PC-9 (cell line): ENCODE results near the gene NOS1AP. TPM values are rescaled to one million over a fixed set of nuclear protein-coding genes. Genes with fewer than 3 reads are reported as not detected.

Experiments used
- BruUV-seq: library from RNA; stranded (reverse); fragments of 400-500 nt; replicated peaks from 2 replicates; lab custom pipeline; 2021; lab: Mats Ljungman, UMichigan
- CTCF ChIA-PET: fragments of 300-600 bp; sonication (Branson Sonifier 250); formaldehyde crosslinking; loops from one replicate; lab custom pipeline; 2022; ENCODE audit warnings: antibody characterized with exemption; lab: Charles Lee
- POLR2A ChIA-PET: fragments of 300-600 bp; sonication (Branson Sonifier 250); formaldehyde crosslinking; loops from one replicate; lab custom pipeline; 2022; ENCODE audit warnings: antibody characterized with exemption; ENCODE audit not compliant: unreplicated experiment; lab: Charles Lee
- DNase-seq, 2 experiments: peaks; one replicate each; pipeline versions ENCODE4 v3.0.0 to v3.0.0-alpha.2; 2015 to 2022; ENCODE audit warnings: mixed read lengths in 1 of 2
- H2AFZ ChIP-seq: fragments of 200-600 bp; sonication (generic); 2 replicates; pipeline ENCODE4 v1.8.1; 2017; ENCODE audit warnings: antibody characterized with exemption
- H3F3A ChIP-seq: fragments of 200-600 bp; sonication (generic); 2 replicates; pipeline ENCODE4 v1.8.1; 2017; ENCODE audit warnings: antibody characterized with exemption, mild to moderate bottlenecking, low read depth; ENCODE audit not compliant: insufficient read depth
- H3K27ac ChIP-seq: fragments of 200-600 bp; sonication (generic); 2 replicates; pipeline ENCODE4 v1.6.1; 2016; ENCODE audit warnings: mixed run types
- H3K27me3 ChIP-seq: fragments of 200-600 bp; sonication (generic); 2 replicates; pipeline ENCODE4 v1.6.1; 2016; ENCODE audit warnings: low read depth, mixed run types; ENCODE audit not compliant: insufficient read depth
- H3K36me3 ChIP-seq: fragments of 200-600 bp; sonication (generic); 2 replicates; pipeline ENCODE4 v1.6.1; 2016; ENCODE audit warnings: low read depth, mixed run types
- H3K4me1 ChIP-seq: fragments of 200-600 bp; sonication (generic); replicated peaks from 2 replicates; pipeline ENCODE4 v1.6.1; 2016; ENCODE audit warnings: mixed run types; ENCODE audit not compliant: insufficient read depth
- H3K4me2 ChIP-seq: fragments of 200-600 bp; sonication (generic); 2 replicates; pipeline ENCODE4 v1.6.1; 2017; ENCODE audit warnings: mixed run types
- H3K4me3 ChIP-seq: fragments of 200-600 bp; sonication (generic); 2 replicates; pipeline ENCODE4 v1.6.1; 2016; ENCODE audit warnings: mixed run types
- H3K79me2 ChIP-seq: fragments of 200-600 bp; sonication (generic); 2 replicates; pipeline ENCODE4 v1.6.1; 2017; ENCODE audit warnings: low read depth, mixed run types
- H3K9me2 ChIP-seq: fragments of 200-600 bp; sonication (generic); 2 replicates; pipeline ENCODE4 v1.8.1; 2017; ENCODE audit warnings: mild to moderate bottlenecking; ENCODE audit not compliant: insufficient read depth
- H3K9me3 ChIP-seq: fragments of 200-600 bp; sonication (generic); 2 replicates; pipeline ENCODE4 v1.8.1; 2016; ENCODE audit warnings: low read depth; ENCODE audit not compliant: insufficient read depth
- H4K20me1 ChIP-seq: fragments of 200-600 bp; sonication (generic); 2 replicates; pipeline ENCODE4 v1.8.1; 2017; ENCODE audit not compliant: insufficient read depth
- EZH2 ChIP-seq: fragments of 200-600 bp; sonication (generic); IDR thresholded peaks from 2 replicates; pipeline ENCODE4 v1.8.0; 2017; ENCODE audit warnings: antibody characterized with exemption, low read depth
- intact Hi-C: fragments of 100-400 bp; cut with micrococcal nuclease; formaldehyde crosslinking; loops from one replicate; pipeline ENCODE4 v1.10.0; 2022; ENCODE audit not compliant: unreplicated experiment
- total RNA-seq: library from RNA; stranded (reverse); gene quantifications from 2 replicates; pipeline ENCODE4 v1.2.3, GENCODE V29; 2021
- TF ChIP-seq, protein P1 (sequence below): fragments of 200-600 bp; sonication (generic); conservative IDR thresholded peaks from 2 replicates; pipeline ENCODE4 v1.6.1; 2017; ENCODE audit warnings: mixed run types, antibody characterized with exemption, mild to moderate bottlenecking, moderate library complexity

NOS1AP gene
- total RNA-seq, 1 experiment from 2014 or later = 9.9 TPM

DNA sequence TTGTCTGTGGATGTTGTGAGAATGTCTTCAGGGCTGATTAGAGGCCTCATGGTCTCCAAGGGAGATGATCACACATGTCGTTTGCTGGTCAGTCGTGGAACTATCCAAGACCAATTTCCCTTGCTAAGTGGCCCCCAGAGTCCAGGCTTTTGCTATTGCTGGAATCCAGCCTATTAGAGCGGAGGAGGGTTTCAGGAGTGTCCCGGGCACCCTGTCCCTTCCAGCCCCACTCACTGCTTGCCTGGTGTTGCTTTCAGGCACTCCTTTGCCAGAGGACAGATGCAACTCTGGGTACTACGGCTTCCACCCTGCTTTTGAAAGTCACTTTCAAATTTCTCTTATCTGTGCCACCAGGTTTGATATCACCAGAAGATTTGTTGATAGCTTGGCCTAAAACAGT, 149.1 kb downstream of the NOS1AP start:
- POLR2A ChIA-PET = interaction anchor here (0.7 kb wide), 1 partner anchor 425 kb away, joined by 3 read pairs; no protein-coding TSS in a partner anchor
- no peak overlapping the region for H2AFZ ChIP-seq
- H3K27me3 ChIP-seq = no peaks in the 10 kb centered on the region
- H3K36me3 ChIP-seq = no peaks in the 10 kb centered on the region
- peaks cover 19% of the 10 kb centered on the region for H3K4me1 ChIP-seq
- H3K4me2 ChIP-seq = no peak overlapping the region
- intact Hi-C loops = loop anchor here (5.0 kb wide), 1 partner anchor 161 kb away; no protein-coding TSS in a partner anchor
- H3F3A ChIP-seq = peaks cover 18% of the 10 kb centered on the region; the same call in 1 of the 2 replicates
- no TSS peak for BruUV-seq
- CTCF ChIA-PET = no interaction called here
- no peaks in the 10 kb centered on the region for H3K9me3 ChIP-seq
- H3K9me2 ChIP-seq = no peaks in the 10 kb centered on the region
- H3K79me2 ChIP-seq = peaks cover 91% of the 10 kb centered on the region
- H4K20me1 ChIP-seq = peaks cover 32% of the 10 kb centered on the region
- H3K27ac ChIP-seq = no peak overlapping the region
- TF ChIP-seq, protein P1, sequence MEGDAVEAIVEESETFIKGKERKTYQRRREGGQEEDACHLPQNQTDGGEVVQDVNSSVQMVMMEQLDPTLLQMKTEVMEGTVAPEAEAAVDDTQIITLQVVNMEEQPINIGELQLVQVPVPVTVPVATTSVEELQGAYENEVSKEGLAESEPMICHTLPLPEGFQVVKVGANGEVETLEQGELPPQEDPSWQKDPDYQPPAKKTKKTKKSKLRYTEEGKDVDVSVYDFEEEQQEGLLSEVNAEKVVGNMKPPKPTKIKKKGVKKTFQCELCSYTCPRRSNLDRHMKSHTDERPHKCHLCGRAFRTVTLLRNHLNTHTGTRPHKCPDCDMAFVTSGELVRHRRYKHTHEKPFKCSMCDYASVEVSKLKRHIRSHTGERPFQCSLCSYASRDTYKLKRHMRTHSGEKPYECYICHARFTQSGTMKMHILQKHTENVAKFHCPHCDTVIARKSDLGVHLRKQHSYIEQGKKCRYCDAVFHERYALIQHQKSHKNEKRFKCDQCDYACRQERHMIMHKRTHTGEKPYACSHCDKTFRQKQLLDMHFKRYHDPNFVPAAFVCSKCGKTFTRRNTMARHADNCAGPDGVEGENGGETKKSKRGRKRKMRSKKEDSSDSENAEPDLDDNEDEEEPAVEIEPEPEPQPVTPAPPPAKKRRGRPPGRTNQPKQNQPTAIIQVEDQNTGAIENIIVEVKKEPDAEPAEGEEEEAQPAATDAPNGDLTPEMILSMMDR = no peak
- no peak for TF ChIP-seq EZH2
- no peak overlapping the region for H3K4me3 ChIP-seq
- no peak for DNase-seq

DNA sequence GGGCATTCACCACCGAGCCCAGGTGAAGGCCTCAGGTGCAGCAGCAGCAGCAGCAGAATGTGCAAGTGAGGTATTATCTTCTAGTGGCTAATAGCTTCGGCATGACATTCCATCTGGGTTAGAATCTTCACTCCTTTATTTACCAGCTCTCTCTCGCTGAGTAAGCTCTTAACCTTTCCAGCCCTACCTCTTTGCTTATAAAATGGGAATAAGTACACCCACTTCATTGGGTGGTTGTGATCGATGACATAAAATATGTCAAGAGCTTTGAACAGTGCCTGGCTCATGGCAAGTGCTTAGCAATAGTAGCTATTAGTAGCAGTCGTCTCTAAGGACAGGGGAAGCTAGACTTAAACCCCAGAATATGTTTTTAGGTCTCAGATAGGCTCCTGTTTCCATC, 149.5 kb downstream of the NOS1AP start:
- Histone ChIP-seq H3K36me3 (no peaks in the 10 kb centered on the region), H3K4me2 (no peak overlapping the region), H4K20me1 (peaks cover 32% of the 10 kb centered on the region), H3K27me3 (no peaks in the 10 kb centered on the region), H3K27ac (no peak overlapping the region), H3K9me3 (no peaks in the 10 kb centered on the region), H3F3A (peaks cover 18% of the 10 kb centered on the region; the same call in 1 of the 2 replicates), H3K4me1 (peaks cover 24% of the 10 kb centered on the region), H3K9me2 (no peaks in the 10 kb centered on the region), H3K4me3 (no peak overlapping the region), H2AFZ (no peak overlapping the region), H3K79me2 (peaks cover 90% of the 10 kb centered on the region)
- TF ChIP-seq EZH2 = no peak
- TF ChIP-seq, protein P1 = no peak
- ChIA-PET POLR2A (interaction anchor here (0.7 kb wide), 1 partner anchor 424 kb away, joined by 3 read pairs; no protein-coding TSS in a partner anchor), CTCF (no interaction called here)
- intact Hi-C loops = loop anchor here (5.0 kb wide), 1 partner anchor 162 kb away; no protein-coding TSS in a partner anchor
- BruUV-seq = no TSS peak
- peak in 1 of 2 experiments; percentile 46 for DNase-seq

DNA sequence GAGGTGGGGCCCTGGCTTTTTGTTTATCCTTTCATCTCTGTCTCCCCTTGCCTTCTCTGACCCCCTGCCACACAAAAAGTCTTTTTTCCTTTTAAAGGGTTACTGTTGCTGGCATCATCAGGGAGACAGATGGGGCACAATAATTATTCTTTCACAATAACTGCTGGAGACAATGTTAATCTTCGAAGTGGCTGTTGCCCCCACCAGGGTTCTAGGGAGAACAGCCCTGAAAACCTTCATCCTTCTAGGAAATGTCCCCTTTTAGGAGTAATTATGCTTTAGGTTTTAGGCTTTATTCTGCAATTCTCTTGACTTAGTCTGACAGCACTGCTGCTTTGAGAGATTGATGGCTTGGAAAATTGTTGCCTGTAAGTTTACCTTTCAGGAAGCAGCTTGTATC, 150.0 kb downstream of the NOS1AP start:
- Histone ChIP-seq H3F3A (peaks cover 19% of the 10 kb centered on the region; the same call in 1 of the 2 replicates), H3K4me3 (no peak overlapping the region), H3K4me2 (no peak overlapping the region), H3K9me3 (no peaks in the 10 kb centered on the region), H4K20me1 (peaks cover 32% of the 10 kb centered on the region), H3K36me3 (no peaks in the 10 kb centered on the region), H3K9me2 (no peaks in the 10 kb centered on the region), H3K4me1 (peaks cover 29% of the 10 kb centered on the region), H2AFZ (no peak overlapping the region), H3K27me3 (no peaks in the 10 kb centered on the region), H3K27ac (no peak overlapping the region), H3K79me2 (peaks cover 90% of the 10 kb centered on the region)
- intact Hi-C loops = loop anchor here (5.0 kb wide), 1 partner anchor 162 kb away; no protein-coding TSS in a partner anchor
- no peak for DNase-seq
- TF ChIP-seq, protein P1 = no peak
- TF ChIP-seq EZH2 = no peak
- ChIA-PET POLR2A (no interaction called here), CTCF (no interaction called here)
- no TSS peak for BruUV-seq
